HEK293 (cell line): ENCODE data around the gene LGR5.

Source experiments
- BCL11A ChIP-seq: fragments of 450-650 bp; formaldehyde crosslinking; IDR thresholded peaks from 2 replicates; pipeline ENCODE4 v1.5.1; 2016; ENCODE audit warnings: low read depth, missing biosample characterization, missing genetic modification characterization
- GLIS1 ChIP-seq: fragments of 450-650 bp; formaldehyde crosslinking; IDR thresholded peaks from 2 replicates; pipeline ENCODE4 v1.5.1; 2016; ENCODE audit warnings: missing biosample characterization, missing genetic modification characterization
- GLIS2 ChIP-seq: fragments of 450-650 bp; formaldehyde crosslinking; IDR thresholded peaks from 2 replicates; pipeline ENCODE4 v1.5.1; 2016; ENCODE audit warnings: missing biosample characterization, missing genetic modification characterization
- KLF16 ChIP-seq: fragments of 450-650 bp; formaldehyde crosslinking; IDR thresholded peaks from 2 replicates; pipeline ENCODE4 v1.5.1; 2017; ENCODE audit warnings: missing biosample characterization, missing genetic modification characterization
- KLF7 ChIP-seq: fragments of 450-650 bp; formaldehyde crosslinking; IDR thresholded peaks from 2 replicates; pipeline ENCODE4 v1.5.1; 2016; ENCODE audit warnings: missing biosample characterization, missing genetic modification characterization, borderline replicate concordance
- KLF8 ChIP-seq: fragments of 450-650 bp; formaldehyde crosslinking; IDR thresholded peaks from 2 replicates; pipeline ENCODE4 v1.5.1; 2016; ENCODE audit warnings: missing biosample characterization, missing genetic modification characterization
- KLF9 ChIP-seq: fragments of 450-650 bp; formaldehyde crosslinking; IDR thresholded peaks from 2 replicates; pipeline ENCODE4 v1.5.1; 2016; ENCODE audit warnings: missing biosample characterization, missing genetic modification characterization, low read depth
- OSR2 ChIP-seq: fragments of 450-650 bp; formaldehyde crosslinking; IDR thresholded peaks from 2 replicates; pipeline ENCODE4 v1.5.1; 2016; ENCODE audit warnings: missing biosample characterization, missing genetic modification characterization
- RBAK ChIP-seq: fragments of 450-650 bp; formaldehyde crosslinking; IDR thresholded peaks from 2 replicates; pipeline ENCODE4 v1.5.1; 2016; ENCODE audit warnings: missing biosample characterization, missing genetic modification characterization
- SETDB1 ChIP-seq: IDR thresholded peaks from one replicate; pipeline ENCODE4 v1.6.1; 2017; ENCODE audit warnings: mild to moderate bottlenecking, low read length, moderate library complexity, mixed read lengths; ENCODE audit not compliant: insufficient read length
- YY1 ChIP-seq: fragments of 450-650 bp; formaldehyde crosslinking; IDR thresholded peaks from 2 replicates; pipeline ENCODE4 v1.5.1; 2018; ENCODE audit warnings: missing biosample characterization, missing genetic modification characterization
- YY2 ChIP-seq: fragments of 450-650 bp; formaldehyde crosslinking; IDR thresholded peaks from 2 replicates; pipeline ENCODE4 v1.5.1; 2016; ENCODE audit warnings: missing biosample characterization, missing genetic modification characterization
- ZBTB1 ChIP-seq: fragments of 450-650 bp; formaldehyde crosslinking; IDR thresholded peaks from 2 replicates; pipeline ENCODE4 v1.5.1; 2016; ENCODE audit warnings: missing biosample characterization, missing genetic modification characterization
- ZNF112 ChIP-seq: fragments of 450-650 bp; formaldehyde crosslinking; IDR thresholded peaks from 2 replicates; pipeline ENCODE4 v1.5.0; 2017; ENCODE audit warnings: missing biosample characterization, missing genetic modification characterization
- ZNF114 ChIP-seq: fragments of 450-650 bp; formaldehyde crosslinking; IDR thresholded peaks from 2 replicates; pipeline ENCODE4 v1.5.0; 2017; ENCODE audit warnings: missing biosample characterization, missing genetic modification characterization
- ZNF132 ChIP-seq: fragments of 450-650 bp; formaldehyde crosslinking; IDR thresholded peaks from 2 replicates; pipeline ENCODE4 v1.5.1; 2017; ENCODE audit warnings: missing biosample characterization, missing genetic modification characterization, borderline replicate concordance
- ZNF138 ChIP-seq: fragments of 450-650 bp; formaldehyde crosslinking; IDR thresholded peaks from 2 replicates; pipeline ENCODE4 v1.5.1; 2016; ENCODE audit warnings: missing biosample characterization, missing genetic modification characterization, borderline replicate concordance
- ZNF155 ChIP-seq: fragments of 450-650 bp; formaldehyde crosslinking; IDR thresholded peaks from 2 replicates; pipeline ENCODE4 v1.5.1; 2016; ENCODE audit warnings: missing biosample characterization, missing genetic modification characterization
- ZNF214 ChIP-seq: fragments of 450-650 bp; formaldehyde crosslinking; IDR thresholded peaks from 2 replicates; pipeline ENCODE4 v1.5.1; 2017; ENCODE audit warnings: missing biosample characterization, mild to moderate bottlenecking, missing genetic modification characterization, borderline replicate concordance
- ZNF239 ChIP-seq: fragments of 450-650 bp; formaldehyde crosslinking; IDR thresholded peaks from 2 replicates; pipeline ENCODE4 v1.5.1; 2016; ENCODE audit warnings: missing biosample characterization, missing genetic modification characterization
- ZNF266 ChIP-seq: fragments of 450-650 bp; formaldehyde crosslinking; IDR thresholded peaks from 2 replicates; pipeline ENCODE4 v1.5.1; 2016; ENCODE audit warnings: missing biosample characterization, missing genetic modification characterization, low read depth
- ZNF311 ChIP-seq: fragments of 450-650 bp; formaldehyde crosslinking; IDR thresholded peaks from 2 replicates; pipeline ENCODE4 v1.5.1; 2017; ENCODE audit warnings: missing biosample characterization, missing genetic modification characterization, borderline replicate concordance
- ZNF341 ChIP-seq: fragments of 450-650 bp; formaldehyde crosslinking; IDR thresholded peaks from 2 replicates; pipeline ENCODE4; 2016; ENCODE audit warnings: low read depth, missing biosample characterization, missing genetic modification characterization
- ZNF354C ChIP-seq: fragments of 450-650 bp; formaldehyde crosslinking; IDR thresholded peaks from 2 replicates; pipeline ENCODE4 v1.5.1; 2016; ENCODE audit warnings: missing biosample characterization, missing genetic modification characterization, low read depth, borderline replicate concordance
- ZNF366 ChIP-seq: fragments of 450-650 bp; formaldehyde crosslinking; conservative IDR thresholded peaks from 2 replicates; pipeline ENCODE4 v1.5.1; 2016; ENCODE audit warnings: missing biosample characterization, missing genetic modification characterization
- ZNF416 ChIP-seq: fragments of 450-650 bp; formaldehyde crosslinking; IDR thresholded peaks from 2 replicates; pipeline ENCODE4 v1.5.1; 2016; ENCODE audit warnings: missing biosample characterization, missing genetic modification characterization
- ZNF433 ChIP-seq: fragments of 450-650 bp; formaldehyde crosslinking; IDR thresholded peaks from 2 replicates; pipeline ENCODE4 v1.5.1; 2016; ENCODE audit warnings: missing biosample characterization, missing genetic modification characterization, low read depth
- ZNF48 ChIP-seq: fragments of 450-650 bp; formaldehyde crosslinking; IDR thresholded peaks from 2 replicates; pipeline ENCODE4 v1.5.1; 2016; ENCODE audit warnings: missing biosample characterization, missing genetic modification characterization
- ZNF521 ChIP-seq: fragments of 450-650 bp; formaldehyde crosslinking; IDR thresholded peaks from 2 replicates; pipeline ENCODE4 v1.5.1; 2017; ENCODE audit warnings: missing biosample characterization, mild to moderate bottlenecking, missing genetic modification characterization
- ZNF555 ChIP-seq: fragments of 450-650 bp; formaldehyde crosslinking; conservative IDR thresholded peaks from 2 replicates; pipeline ENCODE4 v1.5.1; 2017; ENCODE audit warnings: missing biosample characterization, mild to moderate bottlenecking, missing genetic modification characterization, inconsistent platforms
- ZNF571 ChIP-seq: fragments of 450-650 bp; formaldehyde crosslinking; IDR thresholded peaks from 2 replicates; pipeline ENCODE4 v1.5.0; 2017; ENCODE audit warnings: missing biosample characterization, missing genetic modification characterization
- ZNF624 ChIP-seq: fragments of 450-650 bp; formaldehyde crosslinking; IDR thresholded peaks from 2 replicates; pipeline ENCODE4 v1.5.1; 2017; ENCODE audit warnings: missing biosample characterization, missing genetic modification characterization
- ZNF658 ChIP-seq: fragments of 450-650 bp; formaldehyde crosslinking; IDR thresholded peaks from 2 replicates; pipeline ENCODE4; 2016; ENCODE audit warnings: missing biosample characterization, missing genetic modification characterization
- ZNF701 ChIP-seq: fragments of 450-650 bp; formaldehyde crosslinking; IDR thresholded peaks from 2 replicates; pipeline ENCODE4 v1.5.1; 2016; ENCODE audit warnings: missing biosample characterization, missing genetic modification characterization
- ZNF747 ChIP-seq: fragments of 450-650 bp; formaldehyde crosslinking; IDR thresholded peaks from 2 replicates; pipeline ENCODE4 v1.5.1; 2016; ENCODE audit warnings: missing biosample characterization, missing genetic modification characterization
- ZNF777 ChIP-seq: fragments of 450-650 bp; formaldehyde crosslinking; IDR thresholded peaks from 2 replicates; pipeline ENCODE4 v1.5.1; 2017; ENCODE audit warnings: missing biosample characterization, missing genetic modification characterization, borderline replicate concordance
- ZNF792 ChIP-seq: fragments of 450-650 bp; formaldehyde crosslinking; IDR thresholded peaks from 2 replicates; pipeline ENCODE4 v1.5.1; 2016; ENCODE audit warnings: missing biosample characterization, missing genetic modification characterization
- ZNF830 ChIP-seq: fragments of 450-650 bp; IDR thresholded peaks from 2 replicates; pipeline ENCODE4 v1.5.0; 2018; ENCODE audit warnings: missing biosample characterization, missing genetic modification characterization, low read depth, mild to moderate bottlenecking, moderate library complexity
- ZSCAN16 ChIP-seq: fragments of 450-650 bp; formaldehyde crosslinking; IDR thresholded peaks from 2 replicates; pipeline ENCODE4 v1.5.1; 2016; ENCODE audit warnings: missing biosample characterization, missing genetic modification characterization
- TF ChIP-seq, protein P1 (sequence below): fragments of 450-650 bp; formaldehyde crosslinking; IDR thresholded peaks from 2 replicates; pipeline ENCODE4 v1.5.1; 2016; ENCODE audit warnings: missing biosample characterization, missing genetic modification characterization
- TF ChIP-seq, protein P2 (sequence below): fragments of 450-650 bp; formaldehyde crosslinking; IDR thresholded peaks from 2 replicates; pipeline ENCODE4 v1.5.1; 2016; ENCODE audit warnings: missing biosample characterization, missing genetic modification characterization

LGR5 gene

DNA sequence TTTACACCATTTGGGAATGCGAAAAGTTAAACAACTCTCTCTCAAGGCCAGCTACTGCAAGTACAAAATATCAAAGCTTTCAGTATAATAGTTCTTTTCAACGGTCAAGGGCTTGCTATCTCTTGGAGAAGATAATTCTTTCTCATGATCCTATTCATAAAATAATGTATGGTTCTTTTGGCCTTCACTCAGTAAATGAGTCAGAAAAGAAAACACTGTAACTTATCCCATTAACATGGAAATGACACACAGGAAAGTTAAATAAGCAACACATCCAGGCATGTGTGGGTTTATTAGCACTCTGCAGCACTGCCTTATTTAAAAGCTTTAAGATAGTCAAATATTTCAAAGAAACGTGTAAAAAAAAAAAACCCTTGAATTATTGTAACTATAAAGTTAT lies 187.2 kb downstream of the LGR5 start (continued):
- TF ChIP-seq OSR2 (tag by site-specific recombination) (peak; percentile 94), KLF8 (tag by site-specific recombination) (peak; percentile 16; the same call in 1 of the 2 replicates), ZBTB1 (tag by site-specific recombination) (no peak), YY2 (no peak), ZSCAN16 (tag by site-specific recombination) (no peak), ZNF239 (tag by site-specific recombination) (no peak), KLF7 (tag by site-specific recombination) (no peak), ZNF416 (tag by site-specific recombination) (no peak), ZNF214 (no peak; the same call in 1 of the 2 replicates), ZNF792 (tag by site-specific recombination) (no peak), KLF16 (no peak), SETDB1 (no peak), ZNF658 (tag by site-specific recombination) (no peak), ZNF747 (tag by site-specific recombination) (no peak), GLIS2 (tag by site-specific recombination) (no peak), YY1 (no peak), ZNF114 (no peak), ZNF777 (no peak), ZNF624 (tag by site-specific recombination) (no peak), ZNF366 (tag by site-specific recombination) (no peak), ZNF155 (tag by site-specific recombination) (no peak), ZNF830 (tag by site-specific recombination) (no peak), ZNF341 (no peak), ZNF521 (tag by site-specific recombination) (no peak), GLIS1 (tag by site-specific recombination) (no peak), ZNF701 (no peak), RBAK (no peak), ZNF571 (tag by site-specific recombination) (no peak), ZNF266 (tag by site-specific recombination) (no peak), ZNF311 (no peak), ZNF112 (tag by site-specific recombination) (no peak), ZNF48 (tag by site-specific recombination) (no peak), KLF9 (tag by site-specific recombination) (no peak), ZNF555 (tag by site-specific recombination) (no peak), ZNF354C (tag by site-specific recombination) (no peak), BCL11A (tag by site-specific recombination) (peak; percentile 95), ZNF433 (tag by site-specific recombination) (no peak), ZNF138 (tag by site-specific recombination) (no peak), ZNF132 (tag by site-specific recombination) (no peak)
- TF ChIP-seq, protein P1, sequence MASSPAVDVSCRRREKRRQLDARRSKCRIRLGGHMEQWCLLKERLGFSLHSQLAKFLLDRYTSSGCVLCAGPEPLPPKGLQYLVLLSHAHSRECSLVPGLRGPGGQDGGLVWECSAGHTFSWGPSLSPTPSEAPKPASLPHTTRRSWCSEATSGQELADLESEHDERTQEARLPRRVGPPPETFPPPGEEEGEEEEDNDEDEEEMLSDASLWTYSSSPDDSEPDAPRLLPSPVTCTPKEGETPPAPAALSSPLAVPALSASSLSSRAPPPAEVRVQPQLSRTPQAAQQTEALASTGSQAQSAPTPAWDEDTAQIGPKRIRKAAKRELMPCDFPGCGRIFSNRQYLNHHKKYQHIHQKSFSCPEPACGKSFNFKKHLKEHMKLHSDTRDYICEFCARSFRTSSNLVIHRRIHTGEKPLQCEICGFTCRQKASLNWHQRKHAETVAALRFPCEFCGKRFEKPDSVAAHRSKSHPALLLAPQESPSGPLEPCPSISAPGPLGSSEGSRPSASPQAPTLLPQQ (tag by site-specific recombination), result peak; percentile 93
- TF ChIP-seq, protein P2, sequence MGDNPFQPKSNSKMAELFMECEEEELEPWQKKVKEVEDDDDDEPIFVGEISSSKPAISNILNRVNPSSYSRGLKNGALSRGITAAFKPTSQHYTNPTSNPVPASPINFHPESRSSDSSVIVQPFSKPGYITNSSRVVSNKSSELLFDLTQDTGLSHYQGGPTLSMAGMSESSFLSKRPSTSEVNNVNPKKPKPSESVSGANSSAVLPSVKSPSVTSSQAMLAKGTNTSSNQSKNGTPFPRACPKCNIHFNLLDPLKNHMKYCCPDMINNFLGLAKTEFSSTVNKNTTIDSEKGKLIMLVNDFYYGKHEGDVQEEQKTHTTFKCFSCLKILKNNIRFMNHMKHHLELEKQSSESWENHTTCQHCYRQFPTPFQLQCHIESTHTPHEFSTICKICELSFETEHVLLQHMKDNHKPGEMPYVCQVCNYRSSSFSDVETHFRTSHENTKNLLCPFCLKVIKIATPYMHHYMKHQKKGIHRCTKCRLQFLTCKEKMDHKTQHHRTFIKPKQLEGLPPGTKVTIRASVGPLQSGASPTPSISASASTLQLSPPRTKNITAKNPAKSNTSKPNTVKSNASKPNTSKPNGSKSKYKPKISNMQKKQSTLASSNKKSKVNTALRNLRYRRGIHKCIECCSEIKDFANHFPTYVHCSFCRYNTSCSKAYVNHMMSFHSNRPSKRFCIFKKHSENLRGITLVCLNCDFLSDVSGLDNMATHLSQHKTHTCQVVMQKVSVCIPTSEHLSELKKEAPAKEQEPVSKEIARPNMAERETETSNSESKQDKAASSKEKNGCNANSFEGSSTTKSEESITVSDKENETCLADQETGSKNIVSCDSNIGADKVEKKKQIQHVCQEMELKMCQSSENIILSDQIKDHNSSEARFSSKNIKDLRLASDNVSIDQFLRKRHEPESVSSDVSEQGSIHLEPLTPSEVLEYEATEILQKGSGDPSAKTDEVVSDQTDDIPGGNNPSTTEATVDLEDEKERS (tag by site-specific recombination), result no peak
